ENCODE data around the gene PRSS23. TPM values are rescaled to one million over a fixed set of nuclear protein-coding genes. Genes with fewer than 3 reads are reported as not detected.

Gene PRSS23
- total RNA-seq, 2 donors from 2014 or later: 2.4 to 3.3 TPM

- H3K27ac Mint-ChIP-seq: no peak overlapping the region
- WGBS, 2 experiments (ENCODE audit: insufficient coverage in 1 of 2, insufficient read length in 1 of 2): 92 to 93% methylated on average over 4 to 5 of the region's 5 CpGs
- no peaks in the 10 kb centered on the region for H3K36me3 ChIP-seq (ENCODE audit: control insufficient read depth, insufficient read depth, low read length)
- no peak for DNase-seq
- TF ChIP-seq, protein P1, sequence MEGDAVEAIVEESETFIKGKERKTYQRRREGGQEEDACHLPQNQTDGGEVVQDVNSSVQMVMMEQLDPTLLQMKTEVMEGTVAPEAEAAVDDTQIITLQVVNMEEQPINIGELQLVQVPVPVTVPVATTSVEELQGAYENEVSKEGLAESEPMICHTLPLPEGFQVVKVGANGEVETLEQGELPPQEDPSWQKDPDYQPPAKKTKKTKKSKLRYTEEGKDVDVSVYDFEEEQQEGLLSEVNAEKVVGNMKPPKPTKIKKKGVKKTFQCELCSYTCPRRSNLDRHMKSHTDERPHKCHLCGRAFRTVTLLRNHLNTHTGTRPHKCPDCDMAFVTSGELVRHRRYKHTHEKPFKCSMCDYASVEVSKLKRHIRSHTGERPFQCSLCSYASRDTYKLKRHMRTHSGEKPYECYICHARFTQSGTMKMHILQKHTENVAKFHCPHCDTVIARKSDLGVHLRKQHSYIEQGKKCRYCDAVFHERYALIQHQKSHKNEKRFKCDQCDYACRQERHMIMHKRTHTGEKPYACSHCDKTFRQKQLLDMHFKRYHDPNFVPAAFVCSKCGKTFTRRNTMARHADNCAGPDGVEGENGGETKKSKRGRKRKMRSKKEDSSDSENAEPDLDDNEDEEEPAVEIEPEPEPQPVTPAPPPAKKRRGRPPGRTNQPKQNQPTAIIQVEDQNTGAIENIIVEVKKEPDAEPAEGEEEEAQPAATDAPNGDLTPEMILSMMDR (conservative IDR thresholded peaks at IDR 0.05): no peak
- peaks cover 41% of the 10 kb centered on the region for H3K27me3 Mint-ChIP-seq (ENCODE audit: insufficient read depth)
- H3K9ac ChIP-seq (ENCODE audit: extremely low read depth, low read length, poor library complexity, severe bottlenecking): no peak overlapping the region
- no peak overlapping the region for H3K27ac ChIP-seq (ENCODE audit: low read depth, low read length)
- no peak overlapping the region for H3K4me3 ChIP-seq (ENCODE audit: low read length)
- no peaks in the 10 kb centered on the region for H3K9me3 Mint-ChIP-seq
- H3K27me3 ChIP-seq (ENCODE audit: control insufficient read depth, insufficient read depth, low read length, poor library complexity, severe bottlenecking): peaks cover 17% of the 10 kb centered on the region
- no peaks in the 10 kb centered on the region for H3K4me1 Mint-ChIP-seq
- no peak overlapping the region for H3K4me3 Mint-ChIP-seq
- no peaks in the 10 kb centered on the region for H3K9me3 ChIP-seq (ENCODE audit: control insufficient read depth, low read length)
- H3K36me3 Mint-ChIP-seq (ENCODE audit: low read depth): no peaks in the 10 kb centered on the region
- H3K4me1 ChIP-seq (ENCODE audit: control insufficient read depth, insufficient read depth, low read length): peaks cover 7% of the 10 kb centered on the region
Observed at GRCh38 chr11:86790867-86791849, 9.2 kb upstream of the PRSS23 start.

GRCh38 chr11:86792150-86792549, 8.2 kb upstream of the PRSS23 start:
- Histone ChIP-seq H3K36me3 (ENCODE audit: control insufficient read depth, insufficient read depth, low read length) (no peaks in the 10 kb centered on the region), H3K9ac (ENCODE audit: extremely low read depth, low read length, poor library complexity, severe bottlenecking) (no peak overlapping the region), H3K4me3 (ENCODE audit: low read length) (no peak overlapping the region), H3K4me1 (ENCODE audit: control insufficient read depth, insufficient read depth, low read length) (peaks cover 7% of the 10 kb centered on the region), H3K27me3 (ENCODE audit: control insufficient read depth, insufficient read depth, low read length, poor library complexity, severe bottlenecking) (peaks cover 20% of the 10 kb centered on the region), H3K27ac (ENCODE audit: low read depth, low read length) (no peak overlapping the region), H3K9me3 (ENCODE audit: control insufficient read depth, low read length) (no peaks in the 10 kb centered on the region)
- no peaks in the 10 kb centered on the region for H3K36me3 Mint-ChIP-seq (ENCODE audit: low read depth)
- no peaks in the 10 kb centered on the region for H3K4me1 Mint-ChIP-seq
- DNase-seq: no peak
- no peak overlapping the region for H3K4me3 Mint-ChIP-seq
- 90 to 100% methylated on average over 2 to 3 of the region's 3 CpGs for WGBS, 2 experiments (ENCODE audit: insufficient coverage in 1 of 2, insufficient read length in 1 of 2)
- peaks cover 45% of the 10 kb centered on the region for H3K27me3 Mint-ChIP-seq (ENCODE audit: insufficient read depth)
- H3K27ac Mint-ChIP-seq: no peak overlapping the region
- H3K9me3 Mint-ChIP-seq: no peaks in the 10 kb centered on the region
- TF ChIP-seq, protein P1 (conservative IDR thresholded peaks at IDR 0.05): no peak

DNA sequence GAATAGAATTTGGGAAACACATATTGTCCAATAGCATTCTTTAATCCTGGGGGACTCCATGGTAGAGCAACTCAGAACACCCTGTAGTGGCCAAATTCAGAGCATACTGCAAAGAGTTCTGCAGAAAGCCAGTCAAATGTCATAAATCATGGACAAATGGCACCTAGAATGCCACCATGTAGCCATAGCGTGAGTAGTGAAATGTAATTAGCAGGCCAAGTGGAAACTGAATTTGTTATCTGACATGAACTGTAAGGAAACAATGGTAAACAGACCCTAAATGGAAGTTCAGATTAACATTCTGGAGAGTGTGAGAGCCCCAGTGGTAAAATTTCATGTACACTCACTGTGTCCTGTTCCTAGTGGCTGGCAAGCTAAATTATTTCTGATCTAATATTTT, 7.0 kb upstream of the PRSS23 start:
- Histone ChIP-seq H3K4me1 (ENCODE audit: control insufficient read depth, insufficient read depth, low read length) (peaks cover 7% of the 10 kb centered on the region), H3K27ac (ENCODE audit: low read depth, low read length) (no peak overlapping the region), H3K9ac (ENCODE audit: extremely low read depth, low read length, poor library complexity, severe bottlenecking) (no peak overlapping the region), H3K36me3 (ENCODE audit: control insufficient read depth, insufficient read depth, low read length) (no peaks in the 10 kb centered on the region), H3K27me3 (ENCODE audit: control insufficient read depth, insufficient read depth, low read length, poor library complexity, severe bottlenecking) (peaks cover 29% of the 10 kb centered on the region), H3K9me3 (ENCODE audit: control insufficient read depth, low read length) (no peaks in the 10 kb centered on the region), H3K4me3 (ENCODE audit: low read length) (no peak overlapping the region)
- Mint-ChIP-seq H3K27ac (no peak overlapping the region), H3K27me3 (ENCODE audit: insufficient read depth) (peaks cover 49% of the 10 kb centered on the region), H3K36me3 (ENCODE audit: low read depth) (no peaks in the 10 kb centered on the region), H3K9me3 (no peaks in the 10 kb centered on the region), H3K4me3 (no peak overlapping the region), H3K4me1 (no peaks in the 10 kb centered on the region)
- DNase-seq: no peak
- TF ChIP-seq, protein P1 (conservative IDR thresholded peaks at IDR 0.05): no peak
- WGBS, 2 experiments (ENCODE audit: insufficient coverage in 1 of 2, insufficient read length in 1 of 2): 92 to 100% methylated on average over 1 of the region's 1 CpG
